Esophagus mucosa (tissue), 1 donor: ENCODE results near the gene CCAR1. TPM values are rescaled to one million over a fixed set of nuclear protein-coding genes. Genes with fewer than 3 reads are reported as not detected.
A peak's percentile ranks its signal among the peaks of the same experiment; 100 is the strongest.
"Not testable (repeated sequence)": the region's sequence is repeated elsewhere in the genome, so short reads cannot be mapped to it uniquely, and the experiment has no call there.

Experiments
- ATAC-seq: fragments of 200-7000 bp; cut with Tn5 transposase; one replicate; pipeline ENCODE4 v1.9.1; 2020
- total RNA-seq: library from RNA; stranded (reverse); gene quantifications from one replicate; pipeline ENCODE4 v1.2.4, GENCODE V29; 2023
- donor health status: DM: yes; HTN: yes; CAD: no.

The CCAR1 gene, protein sequence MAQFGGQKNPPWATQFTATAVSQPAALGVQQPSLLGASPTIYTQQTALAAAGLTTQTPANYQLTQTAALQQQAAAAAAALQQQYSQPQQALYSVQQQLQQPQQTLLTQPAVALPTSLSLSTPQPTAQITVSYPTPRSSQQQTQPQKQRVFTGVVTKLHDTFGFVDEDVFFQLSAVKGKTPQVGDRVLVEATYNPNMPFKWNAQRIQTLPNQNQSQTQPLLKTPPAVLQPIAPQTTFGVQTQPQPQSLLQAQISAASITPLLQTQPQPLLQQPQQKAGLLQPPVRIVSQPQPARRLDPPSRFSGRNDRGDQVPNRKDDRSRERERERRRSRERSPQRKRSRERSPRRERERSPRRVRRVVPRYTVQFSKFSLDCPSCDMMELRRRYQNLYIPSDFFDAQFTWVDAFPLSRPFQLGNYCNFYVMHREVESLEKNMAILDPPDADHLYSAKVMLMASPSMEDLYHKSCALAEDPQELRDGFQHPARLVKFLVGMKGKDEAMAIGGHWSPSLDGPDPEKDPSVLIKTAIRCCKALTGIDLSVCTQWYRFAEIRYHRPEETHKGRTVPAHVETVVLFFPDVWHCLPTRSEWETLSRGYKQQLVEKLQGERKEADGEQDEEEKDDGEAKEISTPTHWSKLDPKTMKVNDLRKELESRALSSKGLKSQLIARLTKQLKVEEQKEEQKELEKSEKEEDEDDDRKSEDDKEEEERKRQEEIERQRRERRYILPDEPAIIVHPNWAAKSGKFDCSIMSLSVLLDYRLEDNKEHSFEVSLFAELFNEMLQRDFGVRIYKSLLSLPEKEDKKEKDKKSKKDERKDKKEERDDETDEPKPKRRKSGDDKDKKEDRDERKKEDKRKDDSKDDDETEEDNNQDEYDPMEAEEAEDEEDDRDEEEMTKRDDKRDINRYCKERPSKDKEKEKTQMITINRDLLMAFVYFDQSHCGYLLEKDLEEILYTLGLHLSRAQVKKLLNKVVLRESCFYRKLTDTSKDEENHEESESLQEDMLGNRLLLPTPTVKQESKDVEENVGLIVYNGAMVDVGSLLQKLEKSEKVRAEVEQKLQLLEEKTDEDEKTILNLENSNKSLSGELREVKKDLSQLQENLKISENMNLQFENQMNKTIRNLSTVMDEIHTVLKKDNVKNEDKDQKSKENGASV
- 42.8 TPM for total RNA-seq

DNA sequence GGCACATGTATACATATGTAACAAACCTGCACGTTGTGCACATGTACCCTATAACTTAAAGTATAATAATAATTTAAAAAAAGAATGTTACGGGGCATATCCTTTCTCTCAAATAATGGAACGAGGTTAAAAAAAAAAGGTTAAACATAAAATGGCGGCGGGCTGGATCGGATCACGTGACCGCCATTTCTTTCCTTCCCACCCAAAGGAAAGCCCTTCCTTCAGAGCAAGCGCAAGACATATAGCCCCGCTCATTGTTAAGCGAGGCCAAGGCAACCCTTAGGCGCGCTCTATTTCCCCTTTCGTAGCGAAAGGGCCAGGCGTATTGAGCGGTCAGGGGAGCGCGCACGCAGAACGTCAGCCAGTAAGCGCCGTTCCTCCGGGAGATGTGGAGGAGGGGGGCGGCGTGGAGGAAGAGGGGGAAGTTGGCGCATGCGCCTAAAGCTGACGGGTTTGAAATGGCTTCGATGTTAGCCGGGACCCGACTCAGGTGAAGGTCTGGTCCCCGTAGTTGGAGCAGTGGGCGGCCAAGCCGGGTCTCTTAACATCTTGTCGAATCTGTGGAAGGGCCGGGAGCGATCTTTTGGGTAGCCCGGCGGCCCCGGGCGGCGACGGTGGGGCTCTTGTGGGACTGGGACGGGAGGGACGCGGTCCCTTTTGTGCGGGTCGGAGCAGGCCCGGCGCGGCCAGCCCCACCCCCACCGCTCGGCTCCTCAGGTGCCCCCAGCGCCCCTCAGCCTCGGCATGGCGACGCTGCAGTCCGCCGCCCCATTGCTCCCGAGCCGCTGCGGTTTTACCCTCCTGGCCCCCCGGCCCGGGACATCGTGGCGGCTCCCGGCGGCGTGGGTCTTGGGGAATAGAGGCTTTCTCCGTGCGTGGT, at the start of gene CCAR1:
Gene CCAR1 (plus strand): TSS at position 447 of the 880 bp plus-strand sequence. CDS start 1,266 bp downstream, outside the sequence.
- ATAC-seq: peak; percentile 100

DNA sequence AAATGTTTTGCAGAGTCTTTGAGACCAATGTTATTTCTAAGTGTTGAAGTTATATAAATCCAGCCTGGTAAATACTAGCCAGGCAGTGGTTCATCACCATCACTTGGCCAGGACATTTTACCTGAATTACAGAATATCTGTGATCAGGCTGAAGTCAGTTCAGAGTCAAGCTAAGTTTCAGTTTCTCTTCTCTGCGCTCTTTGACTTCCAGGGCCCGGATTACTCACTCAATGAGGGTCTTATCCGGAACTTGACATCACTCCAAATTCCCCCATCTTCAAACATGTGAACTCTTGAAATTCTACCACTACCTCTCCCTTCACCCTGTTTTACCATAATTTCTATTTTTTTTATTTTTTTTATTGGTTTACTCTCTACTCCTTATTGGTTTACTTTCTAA, 36.6 kb upstream of the CCAR1 start:
- ATAC-seq: no peak

DNA sequence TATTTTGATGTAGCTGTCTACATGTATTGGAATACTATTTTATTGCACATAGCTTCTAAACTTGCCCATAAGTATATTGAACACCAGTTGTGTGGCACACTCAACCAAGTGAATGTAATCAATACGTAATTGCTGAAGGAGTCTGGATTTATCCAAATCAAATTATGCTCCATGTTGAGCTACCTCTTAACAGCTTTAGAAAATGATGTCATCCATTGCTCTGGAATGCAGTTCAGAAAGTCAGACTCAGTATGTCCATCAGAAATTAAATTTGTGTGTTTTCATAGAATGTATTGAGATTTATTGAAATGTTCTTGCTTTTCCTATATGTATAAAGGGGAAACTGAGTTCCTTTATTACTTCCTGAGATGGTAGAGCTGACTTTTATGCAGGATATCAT, 25.0 kb upstream of the CCAR1 start:
- no peak for ATAC-seq

DNA sequence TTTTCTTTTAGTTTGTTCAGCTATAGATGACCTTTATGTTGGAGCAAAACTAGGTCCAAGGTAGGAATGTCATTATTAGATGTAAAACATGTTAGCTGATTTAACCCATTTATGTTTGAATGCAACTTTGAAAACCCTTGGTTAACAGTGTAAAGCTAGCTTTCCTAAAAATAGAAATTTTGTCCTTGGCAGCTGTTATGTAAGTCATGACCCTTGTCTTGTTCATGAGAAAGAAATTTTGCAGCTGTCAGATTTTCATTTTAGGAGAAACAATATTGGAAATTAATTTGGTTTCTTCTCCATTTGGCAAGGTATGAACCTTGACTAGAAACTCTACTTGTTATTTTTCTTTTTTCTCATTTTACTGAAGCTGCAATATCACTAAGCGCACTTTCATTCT, 23.9 kb upstream of the CCAR1 start:
- ATAC-seq: no peak

DNA sequence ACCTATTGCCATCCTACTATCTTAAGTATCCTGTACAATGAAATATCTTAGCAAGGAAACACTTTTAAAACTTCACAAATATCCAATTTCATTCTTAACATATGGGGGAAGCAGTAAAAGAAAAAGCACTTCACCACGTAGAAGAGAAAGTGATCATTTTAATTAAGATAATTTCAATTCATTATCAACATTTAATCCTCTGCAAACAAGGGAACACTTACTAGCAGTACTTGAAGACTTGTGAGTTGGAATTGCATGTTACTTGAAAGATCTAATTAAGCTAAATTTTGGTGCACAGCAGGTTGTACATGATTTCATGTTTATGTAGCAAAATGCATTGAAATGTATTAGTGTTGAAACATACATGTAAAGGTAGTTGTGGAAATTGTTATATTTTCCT, 20.8 kb upstream of the CCAR1 start:
- ATAC-seq: no peak

DNA sequence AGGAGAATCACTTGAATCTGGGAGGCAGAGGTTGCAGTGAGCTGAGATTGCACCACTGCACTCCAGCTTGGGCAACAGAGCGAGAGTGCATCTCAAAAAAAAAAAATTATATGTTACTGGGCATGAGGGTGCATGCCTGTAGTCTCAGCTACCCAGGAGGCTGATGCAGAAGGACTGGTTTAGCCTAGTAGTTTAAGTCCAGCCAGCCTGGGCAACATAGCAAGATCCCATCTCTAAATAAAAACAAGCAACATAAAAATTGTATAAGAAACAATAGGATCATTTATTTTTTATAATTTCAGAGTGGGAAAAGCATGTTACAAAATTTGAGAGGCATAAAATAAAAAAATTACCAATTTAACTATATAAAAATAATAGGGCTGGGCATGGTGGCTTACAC, 15.5 kb upstream of the CCAR1 start:
- no peak for ATAC-seq

DNA sequence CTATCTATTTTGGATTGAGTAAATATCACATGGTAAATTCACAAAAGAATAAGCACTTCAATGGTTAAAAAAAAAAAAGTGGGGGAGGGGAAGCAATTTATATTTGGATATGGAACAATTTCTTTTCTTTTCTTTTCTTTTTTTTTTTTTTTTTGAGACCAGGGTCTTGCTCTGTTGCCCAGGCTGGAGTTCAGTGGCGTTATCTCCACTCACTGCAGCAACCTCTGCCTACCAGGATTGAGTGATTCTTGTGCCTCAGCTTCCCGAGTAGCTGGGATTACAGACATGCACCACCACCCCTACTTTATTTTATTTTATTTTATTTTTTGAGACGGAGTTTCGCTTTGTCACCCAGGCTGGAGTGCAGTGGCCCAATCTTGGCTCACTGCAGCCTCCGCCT, 12.1 kb upstream of the CCAR1 start:
- ATAC-seq: not testable (repeated sequence)

DNA sequence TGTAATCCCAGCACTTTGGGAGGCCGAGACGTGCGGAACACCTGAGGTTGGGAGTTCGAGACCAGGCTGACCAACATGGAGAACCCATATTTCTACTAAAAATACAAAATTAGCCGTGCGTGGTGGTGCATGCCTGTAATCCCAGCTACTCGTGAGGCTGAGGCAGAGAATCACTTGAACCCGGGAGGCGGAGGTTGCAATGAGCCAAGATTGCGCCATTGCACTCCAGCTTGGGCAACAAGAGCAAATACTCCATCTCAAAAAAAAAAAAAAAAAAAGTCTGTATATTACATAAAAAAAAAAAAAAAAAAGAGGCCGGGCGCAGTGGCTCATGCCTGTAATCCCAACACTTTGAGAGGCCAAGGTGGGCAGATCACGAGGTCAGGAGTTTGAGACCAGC, 8.0 kb upstream of the CCAR1 start:
- not testable (repeated sequence) for ATAC-seq

DNA sequence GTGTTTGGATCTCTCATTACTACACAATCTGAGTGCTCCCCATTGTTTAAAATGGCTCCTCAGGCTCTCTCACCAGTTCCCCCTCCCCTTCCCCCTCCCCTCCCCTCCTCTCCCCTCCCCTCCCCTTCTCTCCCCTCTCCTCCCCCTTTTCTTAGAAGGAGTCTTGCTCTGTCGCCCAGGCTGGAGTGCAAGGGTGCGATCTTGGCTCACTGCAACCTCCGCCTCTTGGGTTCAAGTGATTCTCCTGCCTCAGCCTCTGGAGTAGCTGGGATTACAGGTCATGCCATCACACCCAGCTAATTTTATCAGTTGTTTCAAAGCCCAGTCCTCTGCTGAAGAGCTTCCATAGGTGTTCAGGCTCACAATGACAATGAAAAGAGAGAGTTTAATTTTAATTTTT, 3.6 kb upstream of the CCAR1 start:
- ATAC-seq: no peak

DNA sequence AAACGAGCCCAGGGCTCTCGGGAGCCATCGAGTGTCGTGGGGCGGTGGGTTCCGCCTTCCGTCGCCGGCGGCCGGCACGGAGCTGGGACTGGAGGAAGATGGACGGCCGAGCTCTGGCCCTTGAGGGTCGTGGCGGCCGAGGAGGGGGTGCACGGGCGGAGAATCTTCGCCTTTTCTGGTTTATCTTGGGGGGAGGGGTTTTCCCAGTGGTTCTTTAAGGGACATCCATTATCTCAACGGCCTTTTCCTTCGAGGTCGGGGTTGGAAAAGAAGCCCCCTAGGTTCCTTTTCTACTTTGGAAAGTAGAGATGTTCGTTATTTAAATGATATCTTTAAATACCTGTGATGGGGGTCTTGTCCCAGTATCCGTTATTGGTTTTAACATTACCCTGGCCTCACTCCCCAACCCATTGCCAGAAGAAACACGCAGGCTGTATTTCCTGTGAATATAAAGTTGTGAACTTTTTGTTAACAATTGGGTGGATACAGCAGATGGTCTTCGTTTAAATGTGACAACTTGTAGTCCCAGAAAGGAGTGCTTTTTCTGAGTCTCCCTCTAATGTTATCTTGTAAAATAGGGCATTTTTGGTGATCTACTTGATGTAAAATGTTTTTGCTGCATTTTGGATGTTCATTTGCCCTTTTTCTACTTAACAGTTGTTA, 765 bp downstream of the CCAR1 start:
- no peak for ATAC-seq

DNA sequence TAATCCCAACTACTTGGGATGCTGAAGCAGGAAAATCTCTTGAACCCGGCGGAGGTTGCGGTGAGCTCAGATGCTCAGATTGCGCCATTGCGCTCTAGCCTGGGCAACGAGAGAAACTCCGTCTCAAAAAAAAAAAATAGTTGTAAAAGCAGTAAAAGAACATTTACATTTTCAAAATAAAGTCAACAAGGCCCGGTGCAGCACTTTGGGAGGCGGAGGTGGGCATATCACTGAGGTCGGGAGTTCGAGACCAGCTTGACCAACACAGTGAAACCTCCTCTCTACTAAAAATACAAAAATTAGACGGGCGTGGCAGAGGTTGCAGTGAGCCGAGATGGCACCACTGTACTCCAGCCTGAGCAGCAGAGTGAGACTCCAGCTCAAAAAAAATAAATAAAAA, 4.0 kb downstream of the CCAR1 start:
- no peak for ATAC-seq

DNA sequence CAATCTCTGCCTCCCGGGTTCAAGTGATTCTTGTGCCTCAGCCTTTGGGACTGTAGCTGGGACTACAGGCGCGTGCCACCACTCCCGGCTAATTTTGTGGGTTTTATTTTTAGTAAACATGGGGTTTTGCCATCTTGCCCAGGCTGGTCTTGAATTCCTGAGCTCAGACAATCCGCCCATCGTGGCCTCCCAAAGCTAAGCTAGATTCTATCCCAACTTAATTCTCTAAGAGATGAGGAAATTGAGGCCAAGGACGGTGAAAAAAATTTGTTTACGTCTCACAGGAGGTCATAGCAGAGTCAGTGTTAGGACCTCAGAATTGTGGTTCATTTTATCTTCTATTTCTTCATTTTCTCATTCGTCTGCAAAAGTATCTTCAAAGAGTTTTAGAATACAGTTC, 6.1 kb downstream of the CCAR1 start:
- no peak for ATAC-seq

DNA sequence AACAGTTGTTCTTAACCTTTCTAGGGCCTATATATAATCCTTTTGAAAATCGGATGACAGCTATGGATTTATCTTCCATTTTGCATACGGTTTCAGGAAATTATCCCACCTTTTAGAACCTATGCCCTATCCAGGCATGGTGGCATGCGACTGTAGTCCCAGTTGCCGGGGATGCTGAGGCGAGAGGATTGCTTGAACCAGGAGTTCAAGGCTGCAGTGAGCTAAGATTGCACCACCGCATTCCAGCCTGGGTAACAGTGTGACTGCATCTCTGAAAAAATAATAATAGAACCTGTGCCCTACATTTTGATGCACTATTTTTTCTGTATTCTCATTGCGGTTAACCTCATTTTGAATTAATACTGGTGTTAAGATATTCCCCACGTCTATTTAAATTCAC, 11.6 kb downstream of the CCAR1 start:
- no peak for ATAC-seq

DNA sequence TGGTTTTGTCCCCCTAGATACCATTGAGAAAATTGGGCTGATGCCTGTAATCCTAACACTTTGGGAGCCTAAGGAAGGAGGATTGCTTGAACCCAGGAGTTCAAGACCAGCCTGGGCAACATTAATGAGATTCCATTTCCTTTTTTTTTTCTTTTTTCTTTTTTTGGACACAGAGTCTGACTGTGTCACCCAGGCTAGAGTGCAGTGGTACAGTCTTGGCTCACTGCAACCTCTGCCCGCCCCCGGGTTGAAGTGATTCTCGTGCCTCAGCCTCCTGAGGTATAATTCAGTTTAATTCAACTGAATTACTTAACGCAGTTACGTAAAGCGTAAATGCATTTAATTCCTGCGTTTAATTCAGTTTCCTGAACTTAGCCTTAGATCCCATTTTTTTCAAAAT, 13.3 kb downstream of the CCAR1 start:
- no peak for ATAC-seq

DNA sequence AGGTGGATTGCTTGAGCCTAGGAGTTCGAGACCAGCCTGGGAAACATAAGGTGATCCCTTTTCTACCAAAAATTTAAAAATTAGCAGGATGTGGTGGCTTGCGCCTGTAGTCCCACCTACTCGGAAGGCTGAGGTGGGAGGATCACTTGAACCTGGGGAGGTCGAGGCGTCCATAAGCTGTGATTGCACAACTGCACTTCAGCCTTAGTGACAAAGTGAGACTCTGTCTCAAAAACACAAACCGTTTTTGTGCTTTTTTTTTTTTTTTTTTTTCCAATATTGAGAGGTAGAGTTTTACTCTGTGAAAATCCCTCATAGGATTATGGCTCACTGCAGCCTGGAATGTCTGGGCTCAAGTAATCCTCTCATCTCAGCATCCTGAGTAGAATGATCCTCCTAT, 14.1 kb downstream of the CCAR1 start:
- ATAC-seq: no peak

DNA sequence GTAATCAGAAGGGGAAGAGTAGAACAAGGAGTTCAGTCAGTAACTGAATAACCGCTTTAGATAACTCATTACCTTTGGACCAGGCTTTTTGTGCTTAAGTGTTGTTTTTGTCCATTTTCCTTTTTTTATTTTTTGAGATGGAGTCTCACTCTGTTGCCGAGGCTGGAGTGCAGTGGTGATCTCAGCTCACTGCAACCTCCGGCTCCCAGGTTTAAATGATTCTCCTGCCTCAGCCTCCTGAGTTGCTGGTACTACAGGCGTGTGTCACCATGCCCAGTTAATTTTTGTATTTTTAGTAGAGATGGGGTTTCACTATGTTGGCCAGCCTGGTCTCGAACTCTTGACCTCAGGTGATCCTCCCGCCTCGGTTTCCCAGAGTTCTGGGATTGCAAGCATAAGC, 14.7 kb downstream of the CCAR1 start:
- not testable (repeated sequence) for ATAC-seq

DNA sequence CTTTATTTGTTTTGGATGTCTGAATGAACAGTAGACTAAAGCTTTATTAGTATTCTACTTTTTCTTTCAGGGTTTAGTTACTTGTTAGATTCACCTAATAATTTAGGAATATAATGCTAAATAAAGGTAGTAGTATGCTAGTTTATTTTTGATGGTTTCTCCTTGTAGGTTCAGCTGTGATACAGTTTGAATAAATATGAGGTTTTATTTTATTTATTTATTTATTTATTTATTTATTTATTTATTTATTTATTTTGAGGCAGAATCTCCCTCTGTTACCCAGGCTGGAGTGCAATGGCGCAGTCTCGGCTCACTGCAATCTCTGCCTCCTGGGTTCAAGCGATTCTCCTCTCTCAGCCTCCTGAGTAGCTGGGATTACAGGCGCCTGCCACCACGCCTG, 19.6 kb downstream of the CCAR1 start:
- not testable (repeated sequence) for ATAC-seq

DNA sequence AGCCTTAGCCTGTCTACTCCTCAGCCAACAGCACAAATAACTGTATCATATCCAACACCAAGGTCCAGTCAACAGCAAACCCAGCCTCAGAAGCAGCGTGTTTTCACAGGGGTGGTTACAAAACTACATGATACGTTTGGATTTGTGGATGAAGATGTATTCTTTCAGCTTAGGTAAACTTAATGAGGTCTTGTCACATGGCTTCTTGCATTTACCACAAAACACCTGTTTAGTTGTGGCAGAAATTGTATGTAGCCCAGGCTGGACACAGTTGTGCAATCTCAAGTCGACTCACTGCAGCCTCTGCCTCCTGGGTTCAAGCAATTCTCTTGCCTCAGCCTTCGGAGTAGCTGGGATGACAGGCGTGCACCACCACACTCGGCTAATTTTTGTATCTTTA, 21.4 kb downstream of the CCAR1 start:
- ATAC-seq: no peak

DNA sequence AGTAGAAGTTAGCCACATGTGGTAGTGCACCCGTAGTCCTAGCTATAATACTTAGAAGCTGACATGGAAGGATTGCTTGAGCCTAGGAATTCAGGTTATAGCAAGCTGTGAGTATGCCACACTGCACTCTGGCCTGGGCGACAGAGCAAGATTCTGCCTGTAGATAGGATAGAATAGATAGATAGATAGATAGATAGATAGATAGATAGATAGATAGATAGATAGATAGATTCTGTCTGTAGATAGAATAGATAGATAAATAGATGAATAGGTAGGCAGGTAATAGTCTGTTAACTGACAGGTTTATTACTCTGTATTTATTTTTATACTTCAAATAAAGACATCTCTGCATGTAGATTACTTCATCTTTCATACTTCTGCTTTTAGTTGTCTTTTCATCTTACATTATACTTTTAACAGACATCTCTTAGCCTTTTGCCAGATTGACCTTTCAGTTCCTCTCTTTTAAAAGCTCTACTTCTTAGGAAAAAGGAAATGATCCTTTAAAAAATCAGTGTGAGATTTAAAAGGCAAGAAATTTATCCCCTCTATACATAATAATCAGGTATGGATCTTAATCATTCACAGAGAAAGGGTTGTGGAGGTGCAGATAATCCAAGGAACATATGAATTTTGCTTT, 31.8 kb downstream of the CCAR1 start:
- ATAC-seq: no peak

DNA sequence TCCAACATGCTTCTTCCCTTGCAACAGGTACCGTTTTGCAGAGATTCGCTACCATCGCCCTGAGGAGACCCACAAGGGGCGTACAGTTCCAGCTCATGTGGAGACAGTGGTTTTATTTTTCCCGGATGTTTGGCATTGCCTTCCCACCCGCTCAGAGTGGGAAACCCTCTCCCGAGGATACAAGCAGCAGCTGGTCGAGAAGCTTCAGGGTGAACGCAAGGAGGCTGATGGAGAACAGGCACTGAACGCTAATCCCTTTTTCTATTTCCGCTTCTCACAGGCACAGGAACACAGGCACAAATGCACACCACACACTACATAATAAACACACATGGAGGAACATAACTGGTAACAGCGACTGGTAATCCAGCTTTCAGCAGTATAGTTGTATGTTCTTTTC, 35.2 kb downstream of the CCAR1 start:
- ATAC-seq: no peak

DNA sequence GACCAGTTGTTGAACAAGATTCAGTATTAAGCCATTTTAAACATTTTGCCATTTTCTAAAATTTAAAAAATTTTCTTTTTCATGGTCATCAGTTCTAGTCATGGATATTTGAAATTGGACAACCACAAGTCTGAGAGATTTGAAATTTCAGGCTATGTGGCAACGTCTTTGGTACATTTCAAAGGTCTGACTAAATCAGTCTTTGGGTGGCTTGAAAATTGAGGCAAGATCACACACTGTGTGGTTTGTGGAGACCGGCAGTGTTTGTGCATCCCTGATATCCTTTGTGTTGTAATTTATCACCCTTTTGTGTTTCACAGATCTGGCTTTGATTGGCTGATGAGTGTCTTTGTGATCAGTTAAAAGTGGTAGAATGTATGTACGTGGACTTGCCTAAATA, 35.7 kb downstream of the CCAR1 start:
- no peak for ATAC-seq
